NCI-H1694 (cell line): ENCODE data around the gene KRTAP10-3.

Experiments
- DNase-seq: peaks from one replicate; lab custom pipeline; 2025; lab: John Stamatoyannopoulos, UW

Gene KRTAP10-3

DNA sequence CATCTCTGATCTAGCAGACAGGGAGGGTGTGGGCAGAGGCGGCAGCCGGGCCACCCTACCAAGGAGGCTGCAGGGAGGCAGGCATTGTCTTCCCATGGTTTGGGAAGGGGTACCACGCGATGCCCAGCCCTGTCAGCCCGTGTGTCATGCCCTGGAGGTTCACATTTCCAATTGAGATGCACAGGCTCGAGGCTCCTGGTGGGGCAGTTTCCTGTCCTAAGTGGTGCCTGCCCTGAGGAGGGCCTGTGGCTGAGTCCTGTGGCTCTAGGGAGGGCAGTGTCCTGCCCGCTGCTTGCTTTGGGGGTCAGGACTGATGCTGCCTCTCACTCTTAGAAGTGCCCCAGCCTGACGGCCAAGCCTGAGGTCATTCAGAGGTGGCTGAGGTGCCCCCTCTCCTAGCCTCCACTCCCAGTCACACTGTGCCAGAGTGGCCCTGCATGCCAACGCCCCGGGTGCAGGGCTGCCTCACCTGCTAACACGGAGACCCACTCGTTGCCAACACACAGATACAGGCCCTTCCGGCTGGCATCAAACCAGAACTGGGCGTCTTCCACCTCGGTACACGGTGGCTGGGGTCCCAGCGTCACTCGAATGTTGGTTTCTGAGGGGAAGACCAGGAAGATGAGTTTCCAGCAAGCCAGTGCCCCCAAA, 30.5 kb downstream of the KRTAP10-3 start:
- DNase-seq = no peak

DNA sequence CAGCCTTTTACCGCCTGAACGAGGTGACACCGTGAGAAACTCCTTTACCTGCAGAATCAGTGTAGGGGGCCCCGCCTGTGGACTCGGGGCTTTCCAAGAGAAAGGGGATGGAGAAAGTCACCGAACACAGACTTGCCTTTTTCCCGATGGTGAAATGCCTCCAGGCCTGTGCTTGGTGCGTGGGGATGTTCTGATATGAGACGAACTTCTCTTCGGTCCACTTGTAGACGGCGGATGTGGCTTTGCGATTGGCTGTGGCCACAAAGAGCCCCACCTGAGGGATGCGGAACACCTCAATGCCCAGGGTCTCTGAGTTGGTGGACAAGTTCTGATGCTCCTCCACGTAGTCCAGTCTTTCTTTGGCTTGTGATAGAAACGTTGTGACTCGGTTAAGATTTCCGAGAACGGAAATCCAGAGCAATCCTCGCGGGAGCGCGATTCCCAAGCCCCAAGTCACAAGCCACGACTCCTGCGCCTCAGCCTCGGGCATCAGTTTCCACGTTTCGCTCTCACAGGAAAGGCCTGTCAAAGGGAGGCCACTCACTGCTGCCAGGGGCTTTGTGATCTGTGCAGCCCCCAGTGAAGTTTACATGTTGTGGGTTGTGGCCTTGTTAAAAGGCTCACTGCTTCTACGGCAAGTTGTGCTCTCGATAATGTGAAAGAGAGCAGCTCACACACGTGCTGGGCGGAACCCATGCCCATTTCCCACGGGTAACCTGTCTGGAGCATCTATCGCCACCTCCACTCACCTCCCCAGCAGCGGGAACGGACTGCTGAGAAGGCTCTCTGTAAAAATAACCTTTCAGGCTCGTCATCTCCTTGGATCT, 31.2 kb downstream of the KRTAP10-3 start:
- DNase-seq = no peak

DNA sequence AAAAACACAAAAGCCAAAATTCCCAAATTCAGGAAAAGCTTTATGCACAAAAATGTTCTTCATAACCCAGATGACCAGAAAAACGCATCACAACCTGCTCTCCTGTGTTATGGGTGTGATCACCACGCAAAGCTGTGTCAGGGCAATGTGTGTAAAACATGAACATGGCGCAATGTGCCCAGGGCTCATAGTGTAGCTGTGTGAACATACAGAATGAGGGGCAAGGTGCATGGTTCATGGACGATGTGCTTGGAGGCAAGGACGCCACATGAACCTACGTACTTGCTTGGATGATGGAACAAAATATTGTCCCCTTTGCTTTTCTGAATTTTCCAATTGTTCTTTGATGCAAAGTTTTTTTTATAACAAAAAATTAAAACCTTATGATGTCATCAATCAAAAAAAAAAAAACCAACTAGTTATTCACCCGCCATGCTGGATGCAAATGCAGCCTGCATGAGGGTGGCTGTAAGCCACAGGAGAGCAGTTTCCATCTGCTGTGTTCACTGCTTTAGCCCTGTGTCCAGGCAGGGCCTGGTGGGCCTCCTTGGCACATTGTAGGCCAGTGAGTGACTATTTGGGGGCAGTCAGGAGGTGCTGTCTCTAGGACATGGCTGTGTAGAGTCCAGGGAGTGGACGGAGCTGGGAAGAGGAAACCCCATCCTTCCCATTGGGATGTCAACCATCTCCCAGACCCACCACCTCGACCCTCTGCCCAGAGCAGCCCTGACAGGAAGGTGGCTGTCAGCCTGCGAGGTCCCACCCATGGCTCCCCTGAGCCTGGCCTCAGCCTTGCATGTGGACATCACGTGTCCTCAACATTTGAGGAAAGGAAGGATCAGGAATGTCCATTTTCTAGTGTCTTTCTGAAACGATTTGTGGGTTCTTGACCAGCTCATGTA, 32.2 kb downstream of the KRTAP10-3 start:
- no peak for DNase-seq

DNA sequence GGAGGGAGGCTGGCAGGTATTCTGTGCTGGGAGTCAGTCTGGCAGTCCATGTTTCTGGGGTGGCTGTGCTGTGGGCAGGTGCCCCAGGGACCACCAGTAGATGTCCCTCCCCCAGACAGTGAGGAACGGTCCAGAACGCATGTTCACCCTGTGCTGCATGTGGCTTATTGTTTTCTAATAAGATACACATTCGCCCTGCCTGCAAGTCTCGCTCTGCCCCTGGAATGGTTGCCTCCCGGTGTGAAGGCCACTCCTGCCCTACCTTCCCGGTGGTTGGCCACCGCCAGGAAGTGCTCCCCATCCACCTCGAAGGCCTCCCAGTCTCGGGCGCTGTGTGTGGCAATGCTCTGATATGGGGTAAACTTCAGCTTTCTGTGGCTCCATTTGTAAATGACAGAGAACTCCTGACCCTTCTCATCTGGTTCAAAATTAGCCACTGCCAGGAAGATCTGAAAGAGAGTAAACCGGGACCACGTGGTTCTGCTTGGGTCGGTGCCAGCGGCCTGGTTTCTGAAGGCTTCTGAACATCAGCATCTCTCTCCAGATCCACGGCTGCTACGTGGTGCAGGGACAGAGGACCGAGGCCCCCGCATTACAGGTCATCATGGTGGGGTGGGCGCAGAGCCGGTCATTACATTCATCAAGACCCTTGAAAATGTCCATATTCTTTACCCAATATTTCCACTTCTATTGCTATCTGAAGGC, 33.1 kb downstream of the KRTAP10-3 start:
- no peak for DNase-seq

DNA sequence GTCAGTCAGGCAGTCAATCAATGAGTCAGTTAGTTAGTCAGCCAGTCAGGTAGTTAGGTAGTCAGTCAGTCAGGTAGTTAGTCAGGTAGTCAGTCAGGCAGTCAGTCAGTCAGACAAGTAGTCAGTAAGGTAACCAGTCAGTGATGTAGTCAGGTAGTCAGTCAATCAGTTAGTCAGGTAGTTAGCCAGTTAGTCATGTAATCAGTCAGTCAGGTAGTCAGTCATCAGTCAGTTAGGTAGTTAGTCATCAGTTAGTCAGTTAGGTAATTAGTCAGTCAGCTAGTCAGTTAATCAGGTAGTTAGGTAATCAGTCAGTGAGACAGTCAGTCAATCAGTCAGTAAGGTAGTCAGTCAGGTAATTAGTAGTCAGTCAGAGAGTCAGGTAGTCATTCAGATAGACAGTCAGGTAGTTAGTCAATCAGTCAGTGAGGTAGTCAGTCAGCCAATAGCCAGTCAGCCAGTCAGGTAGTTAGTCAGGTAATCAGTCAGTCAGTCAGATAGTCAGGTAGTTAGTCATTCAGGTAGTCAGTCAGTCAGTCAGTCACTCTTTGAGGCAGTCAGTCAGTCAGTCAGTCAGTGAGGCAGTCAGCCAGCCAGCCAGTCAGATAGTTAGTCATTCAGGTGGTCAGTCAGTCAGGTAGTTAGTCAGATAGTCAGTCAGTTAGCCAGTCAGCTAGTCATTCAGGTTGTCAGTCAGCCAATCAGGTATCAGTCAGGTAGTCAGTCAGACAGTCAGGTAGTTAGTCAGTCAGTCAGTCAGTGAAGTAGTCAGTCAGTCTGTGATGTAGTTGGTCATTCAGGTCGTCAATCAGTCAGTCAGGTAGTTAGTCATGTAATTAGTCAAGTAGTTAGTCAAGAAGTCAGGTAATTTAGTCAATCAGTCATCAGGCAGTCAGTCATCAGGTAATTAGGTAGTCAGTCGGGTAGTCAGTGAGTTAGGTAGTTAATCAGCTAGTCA, 33.9 kb downstream of the KRTAP10-3 start:
- no peak for DNase-seq

DNA sequence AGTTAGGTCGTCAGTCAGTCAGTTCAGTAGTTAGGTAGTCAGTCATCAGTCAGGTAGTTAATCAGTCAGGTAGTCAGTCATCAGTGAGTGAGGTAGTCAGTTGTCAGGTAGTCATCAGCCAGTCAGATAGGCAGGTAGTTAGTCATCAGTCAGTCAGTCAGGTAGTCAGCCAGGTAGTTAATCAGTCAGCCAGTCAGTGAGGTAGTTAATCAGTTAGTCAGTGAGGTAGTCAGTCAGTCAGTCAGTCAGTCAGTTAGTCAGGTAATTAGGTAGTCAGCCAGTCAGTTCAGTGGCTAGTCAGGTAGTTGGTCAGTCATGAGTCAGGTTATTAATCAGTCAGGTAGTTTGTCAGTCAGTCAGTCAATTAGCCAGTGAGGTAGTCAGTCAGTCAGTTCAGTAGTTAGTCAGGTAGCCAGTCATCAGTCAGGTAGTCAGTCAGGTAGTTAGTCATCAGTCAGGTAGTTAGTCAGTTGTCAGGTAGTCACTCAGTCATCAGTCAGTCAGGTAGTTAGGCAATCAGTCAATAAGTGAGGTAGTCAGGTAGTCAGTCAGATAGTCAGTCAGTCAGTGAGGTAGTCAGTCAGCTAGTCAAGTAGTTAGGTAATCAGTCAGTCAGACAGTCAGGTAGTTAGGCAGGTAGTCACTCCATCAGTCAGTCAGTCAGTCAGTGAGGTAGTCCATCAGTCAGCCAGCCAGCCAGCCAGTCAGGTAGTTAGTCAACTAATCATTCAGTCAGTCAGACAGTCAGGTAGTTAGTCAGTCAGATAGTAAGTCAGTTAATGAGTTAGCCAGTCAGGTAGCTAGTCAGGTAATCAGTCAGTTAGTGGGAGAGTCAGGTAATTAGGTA, 34.8 kb downstream of the KRTAP10-3 start:
- DNase-seq = no peak

DNA sequence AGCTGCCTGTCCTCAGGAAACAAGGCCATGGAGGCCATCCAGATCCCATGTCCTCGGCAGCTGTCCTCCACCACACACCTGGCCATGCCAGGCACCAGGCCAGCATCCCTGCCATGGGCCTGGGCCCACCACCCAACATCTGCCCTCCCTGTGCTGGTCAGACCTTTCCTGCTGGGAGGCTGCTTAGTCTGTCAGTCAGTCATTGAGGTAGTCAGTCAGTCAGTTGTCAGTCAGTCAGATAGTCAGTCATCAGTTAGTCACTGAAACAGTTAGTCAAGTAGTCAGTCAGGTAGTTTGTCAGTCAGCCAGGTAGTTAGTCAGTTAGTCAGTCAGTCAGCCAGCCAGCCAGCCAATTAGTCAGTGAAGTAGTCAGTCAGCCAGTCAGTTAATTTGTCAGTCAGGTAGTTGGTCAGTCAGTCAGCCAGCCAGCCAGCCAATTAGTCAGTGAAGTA, 35.8 kb downstream of the KRTAP10-3 start:
- DNase-seq = no peak

DNA sequence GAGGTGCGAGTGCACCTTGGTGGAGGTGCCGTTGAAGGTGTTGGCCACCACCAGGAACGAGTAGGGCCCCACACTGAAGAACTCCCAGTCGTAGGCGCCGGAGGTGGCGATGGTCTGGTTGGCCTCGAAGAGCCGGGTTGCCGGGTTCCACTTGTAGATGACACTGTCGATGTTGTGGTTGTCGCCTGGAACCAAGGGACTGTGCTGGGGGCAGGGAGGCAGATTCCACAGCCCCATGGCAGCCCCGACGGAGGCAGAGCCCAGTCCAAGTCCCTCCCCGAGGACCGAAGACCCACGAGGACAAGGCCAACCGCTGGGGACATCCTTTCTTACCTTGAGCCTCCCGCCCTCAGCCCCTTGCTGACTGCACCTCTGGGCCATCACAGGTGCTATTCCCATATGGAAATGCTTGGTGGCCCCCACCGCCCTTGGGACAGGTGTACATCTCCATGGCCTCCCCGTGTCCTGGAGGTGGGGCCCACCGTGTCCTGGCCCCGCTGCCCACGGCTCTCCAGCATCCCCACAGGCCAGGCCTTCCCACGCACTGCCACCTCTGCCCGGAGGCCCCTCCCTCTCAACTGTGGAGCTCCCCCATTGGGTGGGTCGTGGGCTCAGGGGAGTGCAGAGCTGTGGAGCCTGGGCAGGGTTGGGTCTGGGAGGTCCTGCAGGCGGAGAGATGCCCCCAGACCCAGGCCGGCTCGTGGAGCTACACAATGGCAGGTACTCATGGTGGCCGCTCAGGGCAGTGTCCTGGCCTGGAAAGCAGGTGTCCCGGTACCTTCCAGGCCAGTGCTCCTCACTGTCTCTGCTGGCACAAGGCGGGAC, 36.5 kb downstream of the KRTAP10-3 start:
- DNase-seq = no peak

DNA sequence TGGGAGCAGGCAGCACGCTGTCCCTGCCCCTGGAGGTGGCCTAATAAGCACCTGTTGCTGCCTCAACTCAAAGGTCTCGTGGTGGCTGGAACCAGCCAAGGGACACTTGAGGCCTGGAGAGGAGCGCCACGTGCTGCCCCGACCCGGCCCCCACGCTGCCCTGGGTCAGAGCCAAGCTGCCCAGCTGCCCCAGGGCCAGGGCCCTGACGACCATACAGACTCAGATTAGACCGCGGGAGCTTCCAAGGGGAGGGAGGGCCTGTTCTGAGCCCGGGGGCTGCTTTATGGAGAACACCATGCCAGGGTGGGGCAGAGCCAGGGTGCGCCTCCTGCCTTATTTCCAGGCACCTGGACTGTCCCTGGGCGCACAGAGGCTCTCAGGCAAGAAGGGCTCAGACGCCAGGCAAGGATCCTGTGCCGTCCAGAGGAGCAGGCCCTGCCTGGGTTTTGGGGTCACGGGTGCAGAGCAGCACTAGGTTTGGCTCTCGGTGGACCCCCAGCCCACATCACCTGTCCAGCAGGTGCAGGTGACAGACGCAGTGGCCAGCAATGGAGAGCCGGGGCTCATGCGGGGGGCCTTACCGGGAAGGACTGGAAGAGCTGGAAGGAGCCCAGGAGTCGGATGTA, 37.2 kb downstream of the KRTAP10-3 start:
- DNase-seq = no peak

DNA sequence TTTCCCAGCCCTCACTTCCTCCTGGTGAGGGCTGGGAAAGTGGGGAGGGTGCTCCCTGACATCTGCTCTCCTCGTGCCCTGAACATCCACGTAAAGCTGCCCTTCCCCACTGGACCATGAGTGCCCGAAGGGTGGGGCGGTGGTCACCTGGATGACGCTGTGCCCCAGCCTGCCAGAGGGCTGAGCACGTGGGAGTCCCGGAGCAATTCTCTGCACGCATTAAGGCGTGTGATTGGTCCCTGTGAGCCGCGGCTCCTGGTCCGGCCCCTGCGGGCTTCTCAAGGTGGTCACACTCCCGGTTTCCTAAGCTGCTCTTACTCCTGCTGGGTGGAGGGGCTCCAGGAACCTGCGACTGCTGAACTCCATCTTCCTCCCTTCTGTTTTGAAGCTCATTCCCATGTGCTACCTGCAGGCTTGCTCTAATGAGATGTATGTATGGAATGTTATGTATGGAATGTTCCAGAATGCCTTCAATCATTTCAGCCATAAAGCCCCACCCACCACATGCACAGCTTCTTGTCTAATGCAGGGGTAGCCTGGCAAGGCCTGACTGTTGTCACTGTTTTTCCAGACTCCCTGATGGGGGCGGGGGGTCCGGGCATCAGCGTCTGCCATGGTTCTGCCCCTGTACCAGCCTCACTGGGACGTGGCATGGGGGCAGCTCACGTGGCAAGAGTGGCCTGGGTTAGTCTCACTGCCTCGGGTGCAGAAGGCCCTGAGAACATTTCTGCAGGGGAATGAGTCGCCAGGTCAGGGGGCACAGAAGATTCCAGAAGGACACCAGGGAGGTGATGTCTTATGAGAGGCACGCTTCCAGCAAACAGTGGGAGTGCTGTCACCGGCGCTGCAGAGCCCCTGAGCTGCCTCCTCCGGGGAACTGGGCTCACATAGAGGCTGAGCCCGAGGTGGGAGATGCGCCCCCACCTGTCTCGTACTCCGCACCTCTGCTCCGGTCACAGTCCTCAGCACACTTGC, 38.0 kb downstream of the KRTAP10-3 start:
- DNase-seq = no peak

DNA sequence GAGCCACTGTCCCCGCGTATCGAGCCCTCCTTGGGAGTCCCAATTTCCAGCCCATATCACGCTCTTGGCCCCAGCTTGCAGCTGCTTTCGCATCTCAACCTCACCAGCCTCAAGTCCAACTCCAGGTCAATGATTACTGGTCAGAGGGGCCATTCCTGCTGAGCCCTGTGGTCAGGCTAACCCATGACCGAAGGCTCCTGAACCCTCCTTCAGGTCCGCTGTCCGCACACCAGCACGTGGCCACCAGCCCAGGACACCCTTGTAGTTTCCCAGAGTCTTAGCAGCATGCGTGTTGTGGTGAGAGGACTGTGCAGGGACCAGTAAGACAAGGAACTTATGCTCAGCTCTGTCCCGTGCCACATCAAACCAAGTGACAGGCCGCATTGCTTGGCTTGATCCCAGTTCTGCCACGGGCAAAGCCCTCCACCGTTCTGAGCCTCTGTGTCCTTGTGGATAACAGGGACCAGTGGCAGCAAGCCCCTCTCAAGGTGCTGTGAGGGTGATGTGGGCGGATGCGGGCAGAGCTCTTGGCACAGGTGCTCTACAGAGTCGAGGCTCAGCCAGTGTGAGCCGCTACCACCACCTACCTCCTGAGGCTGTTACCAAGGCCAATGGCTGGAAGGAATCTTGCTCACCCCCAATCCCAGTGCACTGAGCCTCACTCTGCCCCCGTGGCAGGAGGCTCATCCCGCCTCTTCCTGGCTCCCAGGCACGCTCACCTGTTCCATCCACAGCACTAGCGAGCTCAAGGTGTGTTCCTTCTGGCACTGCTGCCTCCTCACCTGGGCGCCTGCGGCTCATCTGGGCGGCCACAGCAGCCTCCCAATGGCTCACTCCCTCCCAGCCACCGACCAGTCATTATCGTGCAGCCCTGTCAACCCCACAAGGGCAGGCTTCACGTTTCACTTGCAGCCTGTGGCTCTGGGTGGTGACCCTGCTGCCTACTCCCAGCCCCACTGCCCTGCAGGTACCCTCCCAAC, 39.0 kb downstream of the KRTAP10-3 start:
- DNase-seq = no peak

DNA sequence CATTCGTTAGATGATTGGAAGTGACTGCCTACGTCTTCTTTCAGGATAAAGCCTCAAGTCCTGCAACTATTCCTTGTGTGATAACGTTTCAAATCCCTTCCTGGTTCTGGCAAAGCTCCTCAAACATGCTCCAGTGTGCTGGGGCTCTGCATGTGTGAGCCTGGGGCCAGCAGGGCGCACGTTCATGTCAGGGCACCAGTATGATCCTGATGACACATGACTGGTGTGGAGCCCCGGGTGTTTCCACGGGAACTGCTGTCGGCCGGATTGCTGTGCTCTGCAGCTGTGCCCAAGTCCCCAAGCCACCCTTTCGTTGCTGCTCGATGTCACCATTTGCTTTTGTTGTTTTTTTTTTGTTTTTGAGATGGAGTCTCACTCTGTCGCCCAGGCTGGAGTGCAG, 39.9 kb downstream of the KRTAP10-3 start:
- no peak for DNase-seq

DNA sequence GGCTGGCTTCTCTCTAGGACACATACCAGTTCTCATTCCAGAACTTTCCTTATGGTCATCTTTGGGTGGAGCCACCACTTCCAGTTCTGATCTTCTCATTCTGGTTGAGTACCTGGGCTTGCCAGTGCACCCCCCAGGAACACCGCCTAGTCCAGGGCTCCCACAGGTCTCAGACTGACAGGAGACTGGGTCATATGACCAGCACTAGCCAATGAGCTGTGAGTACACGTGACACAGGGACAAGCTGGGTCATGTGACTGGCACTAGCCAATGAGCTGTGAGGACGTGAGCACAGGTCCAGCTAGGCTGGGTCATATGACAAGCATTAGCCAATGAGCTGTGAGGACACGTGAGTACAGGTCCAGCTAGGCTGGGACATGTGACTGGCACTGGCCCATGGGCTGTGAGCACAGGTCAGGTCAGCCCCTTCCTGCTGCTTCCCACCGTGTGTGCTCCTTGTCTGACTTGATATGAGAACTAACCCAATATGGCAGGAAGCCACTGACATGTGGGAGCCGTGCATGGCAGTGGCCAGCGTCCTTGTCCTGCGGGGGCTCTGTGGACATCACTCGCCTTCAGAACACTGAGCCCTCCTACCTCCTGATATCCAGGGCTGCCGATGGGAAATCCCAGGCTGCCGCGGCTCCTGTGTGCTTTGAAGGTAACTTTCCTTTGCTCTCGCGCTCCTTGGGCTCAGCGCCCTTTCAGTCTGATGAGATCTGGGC, 41.3 kb downstream of the KRTAP10-3 start:
- no peak for DNase-seq

DNA sequence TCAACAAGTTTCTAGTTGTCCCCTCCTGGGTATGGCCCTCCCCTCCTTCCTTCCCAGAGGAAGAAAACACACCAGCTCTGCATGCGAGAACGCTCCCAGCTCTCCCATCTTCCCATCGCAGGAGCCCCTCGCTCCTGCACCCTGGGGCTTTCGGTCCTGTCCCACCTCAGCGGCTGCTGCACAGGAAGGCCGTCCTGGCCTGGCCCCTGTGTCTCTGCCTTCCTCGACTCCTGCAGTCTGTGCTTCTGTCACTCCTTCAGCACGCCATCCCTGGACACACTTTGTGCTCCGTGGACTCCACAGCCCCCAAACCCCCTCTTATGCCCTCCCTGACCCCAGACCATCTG, 41.8 kb downstream of the KRTAP10-3 start:
- no peak for DNase-seq

DNA sequence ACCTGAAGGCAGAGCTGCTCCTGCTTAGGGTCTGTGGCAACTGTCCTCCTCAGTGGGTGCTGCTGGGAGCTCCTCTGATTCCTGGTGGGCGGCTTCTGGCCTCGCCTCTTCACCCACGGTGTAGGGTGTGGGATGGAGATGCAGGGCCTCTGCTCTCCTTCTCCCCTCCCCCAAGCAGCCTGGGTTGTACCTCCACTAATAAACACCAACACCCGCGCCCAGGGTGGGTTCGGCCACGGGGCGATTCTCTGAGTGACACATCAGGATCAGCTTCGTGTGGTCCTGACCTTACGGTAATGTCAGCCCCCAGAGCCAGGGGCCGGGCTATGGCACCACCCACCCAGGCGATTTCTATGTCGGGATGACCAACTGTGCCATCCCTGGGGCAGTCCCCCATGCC, 42.3 kb downstream of the KRTAP10-3 start:
- DNase-seq = no peak
